Pancreas (tissue), 10 donors: Measurements from ENCODE around the gene SEC14L5. TPM values are rescaled to one million over a fixed set of nuclear protein-coding genes. Genes with fewer than 3 reads are reported as not detected.
A peak's percentile ranks its signal among the peaks of the same experiment; 100 is the strongest.

ENCODE experiments used
- ATAC-seq, 4 donors: fragments of 200-7000 bp; cut with Tn5 transposase; one replicate each; pipeline versions ENCODE4 v1.8.0 to v1.9.1; 2020; ENCODE audit warnings: mild to moderate bottlenecking in 4 of 4, moderate library complexity in 4 of 4
- DNase-seq, 6 donors: peaks; one replicate each; pipeline ENCODE4 v3.0.0-alpha.2; 2020
- FAIRE-seq: peaks from 2 replicates; lab custom pipeline; 2012; peaks lifted over from hg19 to GRCh38; lab: Jason Lieb, UNC
- H3K27ac ChIP-seq, 4 donors: fragments of 200-600 bp; sonication (generic); 1 replicate in 3 of 4; 2 replicates in 1 of 4; pipeline versions ENCODE4 v1.5.0 to v1.8.0; 2020
- H3K27me3 ChIP-seq, 4 donors: fragments of 200-600 bp; one replicate each; pipeline ENCODE4 v1.8.0; 2021
- H3K36me3 ChIP-seq, 3 donors: fragments of 200-600 bp; sonication (generic) in 1 of 3; one replicate each; pipeline versions ENCODE4 v1.5.0 to v1.8.0; 2020 to 2021
- H3K4me1 ChIP-seq, 3 donors: fragments of 200-600 bp; one replicate each; pipeline ENCODE4 v1.8.0; 2021
- H3K4me3 ChIP-seq, 4 donors: fragments of 200-600 bp; sonication (generic) in 2 of 4; one replicate each; pipeline versions ENCODE4 v1.5.0 to v1.8.0; 2020 to 2021
- H3K9me3 ChIP-seq, 4 donors: fragments of 200-600 bp; one replicate each; pipeline ENCODE4 v1.8.0; 2021
- WGBS, 2 donors: extraction: QIAGEN DNeasy Blood & Tissue Kit; methylation state at CpG; one replicate each; pipeline ENCODE4 v1.1.7; 2013; 5-methylcytosine and 5-hydroxymethylcytosine counted together
- intact Hi-C, 3 donors: fragments of 100-400 bp; cut with DNase I; formaldehyde crosslinking; loops; one replicate each; pipeline versions ENCODE4 v1.11.1 to v1.14.2; 2022
- polyA plus RNA-seq, 2 donors: library from polyadenylated mRNA; stranded (reverse); fragments of 200-250 nt; gene quantifications; one replicate each; pipeline ENCODE4 v1.2.3, GENCODE V29; 2013
- total RNA-seq, 6 donors: library from RNA; stranded (reverse); fragmentation: NEBNext Ultra II Directional in 4 of 6; extraction: Animal tissue kit (Norgen Biotek cat#: 25700) in 4 of 6; gene quantifications; one replicate each; pipeline versions ENCODE4 v1.2.1 to v1.2.4, GENCODE V29; 2021 to 2023
- TF ChIP-seq, protein P1 (sequence below), 4 donors: fragments of 200-600 bp; sonication (generic) in 3 of 4; IDR thresholded peaks; one replicate each; pipeline versions ENCODE4 v1.5.0 to v1.8.0; 2021; ENCODE audit warnings: antibody characterized with exemption in 4 of 4
- donor health status: healthy with polysubstance abuse.
- donor health status: DM: no; HTN: no; CAD: no; lungs with moderate emphysema.
- donor health status: DM: no; HTN: no; CAD: no.
- donor health status: control.
- donor health status: control.
- donor health status: Bipolar disorder and iron deficiency.
- donor health status: DM: yes; HTN: yes; CAD: no.
- donor health status: DM: no; HTN: no; CAD: no.
- donor health status: DM: no; HTN: no; CAD: no.
- donor health status: DM: yes; HTN: yes; CAD: no.

Gene SEC14L5
- total and polyA plus RNA-seq, 8 donors: 0.22 to 0.79 (median 0.51) TPM

DNA sequence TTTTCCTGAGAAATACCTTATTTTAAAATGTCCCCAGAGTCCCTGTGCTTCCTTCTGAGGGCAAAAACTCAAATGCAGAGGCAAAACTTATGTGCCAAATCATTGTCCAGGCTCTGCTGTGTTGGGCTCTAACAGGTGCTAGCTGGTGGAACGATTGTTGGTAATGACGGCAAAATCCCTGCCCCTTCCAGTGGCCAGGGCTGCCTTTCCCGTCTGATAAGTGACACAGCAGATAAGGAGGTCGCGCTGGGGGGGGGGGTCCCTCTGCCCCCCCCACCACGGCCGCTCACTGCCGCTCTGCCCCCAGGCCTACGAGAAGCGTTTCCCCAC, 29.1 kb downstream of the SEC14L5 start:
- intact Hi-C loops: no loop called here
- ATAC-seq (peak in 3 of 4 donors; percentile 22 to 65 (median 37)), DNase-seq (no peak), FAIRE-seq (no peak)
- Histone ChIP-seq H3K27me3 (peaks cover 0 to 4% (median 0%) of the 10 kb centered on the region in 4 donors), H3K9me3 (no peaks in the 10 kb centered on the region), H3K4me3 (peak overlapping the region in 1 of 4 donors; percentile 19), H3K4me1 (no peaks in the 10 kb centered on the region), H3K27ac (no peak overlapping the region), H3K36me3 (no peaks in the 10 kb centered on the region)
- 0 to 1% methylated on average over 10 of the region's 10 CpGs for WGBS, 2 donors
- TF ChIP-seq, protein P1, sequence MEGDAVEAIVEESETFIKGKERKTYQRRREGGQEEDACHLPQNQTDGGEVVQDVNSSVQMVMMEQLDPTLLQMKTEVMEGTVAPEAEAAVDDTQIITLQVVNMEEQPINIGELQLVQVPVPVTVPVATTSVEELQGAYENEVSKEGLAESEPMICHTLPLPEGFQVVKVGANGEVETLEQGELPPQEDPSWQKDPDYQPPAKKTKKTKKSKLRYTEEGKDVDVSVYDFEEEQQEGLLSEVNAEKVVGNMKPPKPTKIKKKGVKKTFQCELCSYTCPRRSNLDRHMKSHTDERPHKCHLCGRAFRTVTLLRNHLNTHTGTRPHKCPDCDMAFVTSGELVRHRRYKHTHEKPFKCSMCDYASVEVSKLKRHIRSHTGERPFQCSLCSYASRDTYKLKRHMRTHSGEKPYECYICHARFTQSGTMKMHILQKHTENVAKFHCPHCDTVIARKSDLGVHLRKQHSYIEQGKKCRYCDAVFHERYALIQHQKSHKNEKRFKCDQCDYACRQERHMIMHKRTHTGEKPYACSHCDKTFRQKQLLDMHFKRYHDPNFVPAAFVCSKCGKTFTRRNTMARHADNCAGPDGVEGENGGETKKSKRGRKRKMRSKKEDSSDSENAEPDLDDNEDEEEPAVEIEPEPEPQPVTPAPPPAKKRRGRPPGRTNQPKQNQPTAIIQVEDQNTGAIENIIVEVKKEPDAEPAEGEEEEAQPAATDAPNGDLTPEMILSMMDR (IDR thresholded peaks at IDR 0.05): no peak

DNA sequence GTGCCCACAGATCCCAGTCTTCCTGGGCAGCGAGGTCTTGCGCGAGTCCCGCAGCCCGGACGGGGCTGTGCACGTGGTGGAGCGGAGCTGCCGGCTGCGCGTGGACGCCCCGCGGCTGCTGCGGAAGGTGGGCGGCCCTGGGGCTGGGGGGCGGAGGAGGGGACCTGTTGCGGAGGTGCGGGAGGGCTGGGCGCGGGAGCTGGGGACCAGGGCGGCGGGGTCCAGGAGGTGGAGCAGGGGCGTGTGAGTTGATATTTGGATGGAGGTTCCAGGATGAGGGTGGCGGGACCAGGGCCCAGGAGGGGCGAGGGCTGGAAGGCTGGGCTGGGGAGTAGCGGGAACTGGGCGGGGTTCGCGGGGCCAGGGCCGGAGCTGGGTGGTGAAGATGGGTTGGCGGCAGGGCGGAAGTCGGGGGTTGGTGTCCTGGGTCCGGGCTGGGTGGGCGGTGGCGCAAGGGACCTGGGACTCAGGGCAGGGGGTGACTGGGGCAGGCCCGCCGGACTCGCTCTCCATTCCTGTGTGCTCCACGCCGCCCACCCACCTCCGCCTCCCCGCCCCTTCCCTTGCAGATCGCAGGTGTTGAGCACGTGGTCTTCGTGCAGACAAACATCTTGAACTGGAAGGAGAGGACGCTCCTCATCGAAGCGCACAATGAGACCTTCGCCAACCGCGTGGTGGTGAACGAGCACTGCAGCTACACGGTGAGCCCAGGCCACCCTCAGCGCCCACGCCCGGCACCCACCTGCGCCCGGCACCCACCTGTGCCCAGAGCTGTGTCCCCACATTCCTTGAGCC, 29.6 kb downstream of the SEC14L5 start:
- peak overlapping the region in 1 of 4 donors; percentile 19 for H3K4me3 ChIP-seq
- ATAC-seq (peak; percentile 41 to 70 (median 54)), FAIRE-seq (no peak), DNase-seq (no peak)
- TF ChIP-seq, protein P1 (IDR thresholded peaks at IDR 0.05): no peak
- H3K9me3 ChIP-seq: no peaks in the 10 kb centered on the region
- H3K27ac ChIP-seq: no peak overlapping the region
- no peaks in the 10 kb centered on the region for H3K36me3 ChIP-seq
- intact Hi-C loops: no loop called here
- no peaks in the 10 kb centered on the region for H3K4me1 ChIP-seq
- H3K27me3 ChIP-seq: peaks cover 0 to 4% (median 0%) of the 10 kb centered on the region in 4 donors
- 17 to 19% methylated on average over 49 to 60 of the region's 60 CpGs for WGBS, 2 donors

DNA sequence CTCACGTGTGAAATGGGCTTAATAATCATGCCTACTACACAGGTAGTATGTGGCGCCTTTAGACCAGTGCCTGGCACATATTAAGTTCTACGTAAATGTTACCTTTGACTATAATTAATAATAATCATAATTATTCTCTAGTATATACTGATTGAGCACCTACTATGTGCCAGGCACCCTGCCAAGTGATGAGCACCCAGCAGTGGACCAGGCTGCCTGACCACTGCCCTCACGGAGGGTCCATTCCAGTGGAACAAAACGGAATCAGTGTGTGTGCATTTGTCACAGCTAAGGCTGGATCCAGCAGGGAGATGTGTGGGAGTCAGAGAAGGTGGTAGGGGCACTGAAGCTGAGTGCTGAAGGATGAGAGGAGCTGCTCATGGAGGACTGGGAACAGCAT, 30.5 kb downstream of the SEC14L5 start:
- Histone ChIP-seq H3K36me3 (no peaks in the 10 kb centered on the region), H3K4me1 (no peaks in the 10 kb centered on the region), H3K27me3 (peaks cover 0 to 4% (median 0%) of the 10 kb centered on the region in 4 donors), H3K27ac (no peak overlapping the region), H3K9me3 (no peaks in the 10 kb centered on the region), H3K4me3 (no peak overlapping the region)
- intact Hi-C loops: no loop called here
- TF ChIP-seq, protein P1 (IDR thresholded peaks at IDR 0.05): no peak
- ATAC-seq: no peak
- FAIRE-seq: no peak
- WGBS, 2 donors: 88 to 91% methylated on average over 5 of the region's 5 CpGs
- DNase-seq: no peak

DNA sequence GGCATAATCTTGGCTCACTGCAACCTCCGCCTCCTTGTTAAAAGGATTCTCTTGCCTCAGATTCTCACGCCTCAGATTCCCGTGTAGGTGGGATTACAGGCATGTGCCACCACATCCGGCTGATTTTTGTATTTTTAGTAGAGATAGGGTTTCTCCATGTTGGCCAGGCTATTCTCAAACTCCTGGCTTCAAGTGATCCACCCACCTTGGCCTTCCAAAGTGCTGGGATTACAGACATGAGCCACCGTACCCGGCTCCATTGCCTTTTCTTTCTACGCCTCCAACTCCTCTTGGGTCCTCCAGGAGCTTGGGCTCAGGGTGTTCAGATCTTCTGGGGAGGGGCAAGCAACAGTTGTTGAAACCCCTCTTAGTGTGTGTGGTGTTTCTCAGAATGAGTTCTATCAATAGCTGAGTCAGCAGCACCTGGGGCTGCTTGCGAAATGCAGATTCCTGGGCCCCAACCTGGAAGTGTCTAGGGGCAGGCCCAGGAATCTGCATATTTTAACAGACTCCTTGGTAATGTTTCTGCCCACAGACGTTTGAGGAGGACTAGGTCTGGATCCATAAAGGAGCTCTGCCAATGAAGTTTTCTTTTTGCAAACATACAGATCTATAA, 31.4 kb downstream of the SEC14L5 start:
- Histone ChIP-seq H3K4me3 (no peak overlapping the region), H3K4me1 (no peaks in the 10 kb centered on the region), H3K36me3 (no peaks in the 10 kb centered on the region), H3K27me3 (peaks cover 0 to 4% (median 0%) of the 10 kb centered on the region in 4 donors), H3K9me3 (no peaks in the 10 kb centered on the region), H3K27ac (no peak overlapping the region)
- ATAC-seq (no peak), DNase-seq (no peak), FAIRE-seq (no peak)
- 85 to 86% methylated on average over 9 of the region's 9 CpGs for WGBS, 2 donors
- intact Hi-C loops: no loop called here
- TF ChIP-seq, protein P1 (IDR thresholded peaks at IDR 0.05): no peak

DNA sequence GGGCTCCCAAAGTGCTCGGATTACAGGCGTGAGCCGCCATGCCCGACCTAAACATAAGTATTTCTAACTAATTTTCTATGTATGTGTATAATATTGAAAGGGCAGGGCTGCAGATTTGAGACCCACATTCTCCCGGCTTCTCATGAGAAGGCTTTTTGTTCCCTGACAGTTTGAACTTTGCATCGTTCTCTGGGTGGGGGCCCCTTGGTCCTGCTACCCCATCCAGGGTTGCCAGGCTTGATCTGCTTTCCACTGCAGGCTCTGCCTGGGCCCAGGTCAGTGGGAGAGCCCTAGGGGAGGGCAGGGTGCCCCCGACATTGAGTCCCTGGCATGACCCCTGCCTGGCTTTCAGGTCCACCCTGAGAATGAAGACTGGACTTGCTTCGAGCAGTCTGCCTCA, 32.3 kb downstream of the SEC14L5 start:
- DNase-seq (no peak), FAIRE-seq (no peak), ATAC-seq (no peak)
- H3K27me3 ChIP-seq: peaks cover 0 to 4% (median 0%) of the 10 kb centered on the region in 4 donors
- no peaks in the 10 kb centered on the region for H3K9me3 ChIP-seq
- no peaks in the 10 kb centered on the region for H3K36me3 ChIP-seq
- H3K27ac ChIP-seq: no peak overlapping the region
- no peaks in the 10 kb centered on the region for H3K4me1 ChIP-seq
- WGBS, 2 donors: 79 to 84% methylated on average over 8 of the region's 8 CpGs
- intact Hi-C loops: no loop called here
- no peak overlapping the region for H3K4me3 ChIP-seq
- TF ChIP-seq, protein P1 (IDR thresholded peaks at IDR 0.05): no peak
